H4 (cell line): ENCODE data around the gene NECTIN3. TPM values are rescaled to one million over a fixed set of nuclear protein-coding genes. Genes with fewer than 3 reads are reported as not detected.

ENCODE experiments used
- DNase-seq: peaks from one replicate; pipeline ENCODE4 v3.0.0-alpha.2; 2015; ENCODE audit warnings: low spot score
- total RNA-seq: library from RNA; depleted of rRNA; stranded (reverse); fragments of >200 nt; shearing (Covaris generic); gene quantifications from 2 replicates; pipeline ENCODE4 v1.2.3, GENCODE V29; 2014

NECTIN3 gene
- total RNA-seq, 1 experiment from 2014 or later, result 68.3 TPM

GRCh38 chr3:111081008-111081545 lies 9.5 kb downstream of the NECTIN3 start:
- no peak for DNase-seq

GRCh38 chr3:111084911-111085310 lies 13.3 kb downstream of the NECTIN3 start:
- no peak for DNase-seq

- no peak for DNase-seq
Measured at GRCh38 chr3:111087924-111088469, 16.4 kb downstream of the NECTIN3 start.

- DNase-seq, result no peak
Measured at GRCh38 chr3:111096487-111097209, 25.0 kb downstream of the NECTIN3 start.

GRCh38 chr3:111103807-111104206 lies 32.2 kb downstream of the NECTIN3 start:
- no peak for DNase-seq

GRCh38 chr3:111106993-111107661 lies 35.5 kb downstream of the NECTIN3 start:
- no peak for DNase-seq

GRCh38 chr3:111107662-111108035 lies 36.0 kb downstream of the NECTIN3 start:
- DNase-seq, result no peak

GRCh38 chr3:111112913-111113312 lies 41.3 kb downstream of the NECTIN3 start:
- no peak for DNase-seq

- no peak for DNase-seq
Measured at GRCh38 chr3:111128884-111129283, 57.3 kb downstream of the NECTIN3 start.

GRCh38 chr3:111130827-111131226 lies 59.2 kb downstream of the NECTIN3 start:
- no peak for DNase-seq

GRCh38 chr3:111134302-111134701 lies 62.7 kb downstream of the NECTIN3 start:
- DNase-seq, result no peak

- no peak for DNase-seq
Measured at GRCh38 chr3:111151438-111151837, 79.8 kb downstream of the NECTIN3 start.

- DNase-seq, result no peak
Measured at GRCh38 chr3:111152496-111152895, 80.9 kb downstream of the NECTIN3 start.

GRCh38 chr3:111156517-111156916 lies 84.9 kb downstream of the NECTIN3 start:
- no peak for DNase-seq

GRCh38 chr3:111159391-111159790 lies 87.8 kb downstream of the NECTIN3 start:
- DNase-seq, result no peak

- no peak for DNase-seq
Measured at GRCh38 chr3:111164621-111165020, 93.0 kb downstream of the NECTIN3 start.

- no peak for DNase-seq
Measured at GRCh38 chr3:111165411-111165810, 93.8 kb downstream of the NECTIN3 start.

- DNase-seq, result no peak
Measured at GRCh38 chr3:111173328-111173900, 101.8 kb downstream of the NECTIN3 start.

- DNase-seq, result no peak
Measured at GRCh38 chr3:111173906-111174305, 102.3 kb downstream of the NECTIN3 start.

GRCh38 chr3:111190518-111190917 lies 118.9 kb downstream of the NECTIN3 start:
- no peak for DNase-seq

- no peak for DNase-seq
Measured at GRCh38 chr3:111193472-111193871, 121.9 kb downstream of the NECTIN3 start.

GRCh38 chr3:111194048-111194447 lies 122.4 kb downstream of the NECTIN3 start:
- DNase-seq, result no peak

GRCh38 chr3:111197485-111197884 lies 125.9 kb downstream of the NECTIN3 start:
- no peak for DNase-seq
